Measurements from ENCODE around the gene ZNF276. TPM values are rescaled to one million over a fixed set of nuclear protein-coding genes. Genes with fewer than 3 reads are reported as not detected.
"Not testable (repeated sequence)": the region's sequence is repeated elsewhere in the genome, so short reads cannot be mapped to it uniquely, and the experiment has no call there.

Gene ZNF276
- total RNA-seq, 1 donor from 2014 or later: 22.5 TPM

GRCh38 chr16:89765292-89765830, 44.0 kb downstream of the ZNF276 start:
- no peaks in the 10 kb centered on the region for H3K27me3 Mint-ChIP-seq
- H3K9me3 Mint-ChIP-seq (ENCODE audit: low read depth): no peaks in the 10 kb centered on the region
- DNase-seq (ENCODE audit: low spot score, unreplicated experiment): no peak
- H3K4me3 Mint-ChIP-seq (ENCODE audit: low read depth): no peak overlapping the region
- TF ChIP-seq, protein P1, sequence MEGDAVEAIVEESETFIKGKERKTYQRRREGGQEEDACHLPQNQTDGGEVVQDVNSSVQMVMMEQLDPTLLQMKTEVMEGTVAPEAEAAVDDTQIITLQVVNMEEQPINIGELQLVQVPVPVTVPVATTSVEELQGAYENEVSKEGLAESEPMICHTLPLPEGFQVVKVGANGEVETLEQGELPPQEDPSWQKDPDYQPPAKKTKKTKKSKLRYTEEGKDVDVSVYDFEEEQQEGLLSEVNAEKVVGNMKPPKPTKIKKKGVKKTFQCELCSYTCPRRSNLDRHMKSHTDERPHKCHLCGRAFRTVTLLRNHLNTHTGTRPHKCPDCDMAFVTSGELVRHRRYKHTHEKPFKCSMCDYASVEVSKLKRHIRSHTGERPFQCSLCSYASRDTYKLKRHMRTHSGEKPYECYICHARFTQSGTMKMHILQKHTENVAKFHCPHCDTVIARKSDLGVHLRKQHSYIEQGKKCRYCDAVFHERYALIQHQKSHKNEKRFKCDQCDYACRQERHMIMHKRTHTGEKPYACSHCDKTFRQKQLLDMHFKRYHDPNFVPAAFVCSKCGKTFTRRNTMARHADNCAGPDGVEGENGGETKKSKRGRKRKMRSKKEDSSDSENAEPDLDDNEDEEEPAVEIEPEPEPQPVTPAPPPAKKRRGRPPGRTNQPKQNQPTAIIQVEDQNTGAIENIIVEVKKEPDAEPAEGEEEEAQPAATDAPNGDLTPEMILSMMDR (IDR thresholded peaks at IDR 0.05; ENCODE audit: unreplicated experiment): no peak
- no peak overlapping the region for H3K27ac Mint-ChIP-seq
- H3K4me1 Mint-ChIP-seq (ENCODE audit: low read depth): no peaks in the 10 kb centered on the region
- H3K36me3 Mint-ChIP-seq (ENCODE audit: insufficient read depth): peaks cover 15% of the 10 kb centered on the region

DNA sequence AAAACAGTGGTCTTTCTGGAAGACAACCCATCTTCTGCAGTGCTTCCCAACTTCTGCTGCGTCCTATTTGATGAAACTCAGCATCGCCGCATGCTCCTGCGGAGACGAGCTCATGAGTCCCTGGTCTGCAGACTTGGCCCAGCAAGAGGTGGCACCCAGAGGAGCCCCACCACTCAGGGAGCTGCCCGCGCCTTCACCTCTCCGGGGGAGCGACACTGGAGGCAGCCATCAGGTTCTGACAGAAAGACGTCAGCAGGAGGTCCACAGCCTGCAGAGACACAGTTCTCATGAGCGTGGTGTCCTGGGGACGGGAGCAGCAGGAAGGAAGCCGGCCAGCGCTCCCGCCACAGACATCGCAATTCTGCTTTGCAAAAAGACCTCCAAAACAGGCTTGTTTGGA, 49.0 kb downstream of the ZNF276 start:
- Mint-ChIP-seq H3K36me3 (ENCODE audit: insufficient read depth) (peaks cover 16% of the 10 kb centered on the region), H3K27ac (no peak overlapping the region), H3K9me3 (ENCODE audit: low read depth) (no peaks in the 10 kb centered on the region), H3K4me3 (ENCODE audit: low read depth) (no peak overlapping the region), H3K4me1 (ENCODE audit: low read depth) (no peaks in the 10 kb centered on the region), H3K27me3 (no peaks in the 10 kb centered on the region)
- no peak for DNase-seq (ENCODE audit: low spot score, unreplicated experiment)
- TF ChIP-seq, protein P1 (IDR thresholded peaks at IDR 0.05; ENCODE audit: unreplicated experiment): no peak

GRCh38 chr16:89775223-89775622, 53.9 kb downstream of the ZNF276 start:
- H3K36me3 Mint-ChIP-seq (ENCODE audit: insufficient read depth): peaks cover 10% of the 10 kb centered on the region
- H3K27ac Mint-ChIP-seq: peak overlapping the region; percentile 52
- DNase-seq (ENCODE audit: low spot score, unreplicated experiment): no peak
- H3K9me3 Mint-ChIP-seq (ENCODE audit: low read depth): no peaks in the 10 kb centered on the region
- no peaks in the 10 kb centered on the region for H3K27me3 Mint-ChIP-seq
- no peaks in the 10 kb centered on the region for H3K4me1 Mint-ChIP-seq (ENCODE audit: low read depth)
- H3K4me3 Mint-ChIP-seq (ENCODE audit: low read depth): no peak overlapping the region
- TF ChIP-seq, protein P1 (IDR thresholded peaks at IDR 0.05; ENCODE audit: unreplicated experiment): no peak

DNA sequence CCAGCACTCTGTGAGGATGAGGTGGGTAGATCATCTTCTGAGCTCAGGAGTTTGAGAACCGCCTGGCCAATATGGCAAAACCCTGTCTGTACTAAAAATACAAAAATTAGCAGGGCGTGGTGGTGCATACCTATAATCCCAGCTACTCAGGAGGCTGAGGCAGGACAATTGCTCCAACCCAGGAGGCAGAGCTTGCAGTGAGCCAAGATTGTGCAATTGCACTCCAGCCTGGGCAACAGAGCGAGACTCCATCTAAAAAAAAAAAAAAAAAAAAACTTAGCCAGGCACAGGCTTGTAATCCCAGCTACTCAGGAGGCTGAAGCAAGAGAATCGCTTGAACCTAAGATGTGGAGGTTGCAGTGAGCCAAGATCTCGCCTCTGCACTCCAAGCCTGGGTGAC, 56.9 kb downstream of the ZNF276 start:
- H3K9me3 Mint-ChIP-seq (ENCODE audit: low read depth); H3K27me3 Mint-ChIP-seq; H3K4me1 Mint-ChIP-seq (ENCODE audit: low read depth); H3K27ac Mint-ChIP-seq; DNase-seq (ENCODE audit: low spot score, unreplicated experiment); H3K4me3 Mint-ChIP-seq (ENCODE audit: low read depth): not testable (repeated sequence)
- peaks cover 14% of the 10 kb centered on the region for H3K36me3 Mint-ChIP-seq (ENCODE audit: insufficient read depth)

- no peak for DNase-seq (ENCODE audit: low spot score, unreplicated experiment)
- no peak overlapping the region for H3K27ac Mint-ChIP-seq
- H3K27me3 Mint-ChIP-seq: no peaks in the 10 kb centered on the region
- no peak overlapping the region for H3K4me3 Mint-ChIP-seq (ENCODE audit: low read depth)
- peaks cover 12% of the 10 kb centered on the region for H3K36me3 Mint-ChIP-seq (ENCODE audit: insufficient read depth)
- no peaks in the 10 kb centered on the region for H3K9me3 Mint-ChIP-seq (ENCODE audit: low read depth)
- TF ChIP-seq, protein P1 (IDR thresholded peaks at IDR 0.05; ENCODE audit: unreplicated experiment): no peak
- no peaks in the 10 kb centered on the region for H3K4me1 Mint-ChIP-seq (ENCODE audit: low read depth)
These were observed 58.0 kb downstream of the ZNF276 start for GRCh38 chr16:89779231-89779908.

DNA sequence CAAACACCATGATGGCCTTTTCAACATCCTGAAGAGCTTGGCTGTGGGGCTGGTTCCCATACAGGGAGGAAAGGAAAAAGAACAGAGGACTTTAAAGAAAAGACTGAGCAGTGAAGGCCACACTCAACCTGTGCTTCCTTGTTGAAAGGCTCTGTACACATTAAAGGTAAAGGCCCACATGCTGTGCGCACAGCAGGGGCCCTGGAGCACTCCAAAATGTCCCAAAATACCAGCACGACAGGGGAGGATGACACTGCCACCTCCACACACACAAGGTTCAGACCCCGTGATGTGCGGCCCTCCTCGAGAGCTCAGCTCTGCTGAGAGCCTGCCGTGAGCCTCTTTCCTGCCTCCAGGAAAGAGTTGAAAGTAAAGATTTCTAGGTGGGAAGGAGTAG, 58.6 kb downstream of the ZNF276 start:
- Mint-ChIP-seq H3K9me3 (ENCODE audit: low read depth) (no peaks in the 10 kb centered on the region), H3K4me1 (ENCODE audit: low read depth) (no peaks in the 10 kb centered on the region), H3K36me3 (ENCODE audit: insufficient read depth) (peaks cover 15% of the 10 kb centered on the region), H3K27me3 (no peaks in the 10 kb centered on the region), H3K27ac (no peak overlapping the region), H3K4me3 (ENCODE audit: low read depth) (no peak overlapping the region)
- no peak for DNase-seq (ENCODE audit: low spot score, unreplicated experiment)
- TF ChIP-seq, protein P1 (IDR thresholded peaks at IDR 0.05; ENCODE audit: unreplicated experiment): no peak

All from progenitor cell of endocrine pancreas (in vitro differentiated cells).